ENCODE results near the gene XAGE1A.
"Not testable (repeated sequence)": the region's sequence is repeated elsewhere in the genome, so short reads cannot be mapped to it uniquely, and the experiment has no call there.

XAGE1A gene, protein sequence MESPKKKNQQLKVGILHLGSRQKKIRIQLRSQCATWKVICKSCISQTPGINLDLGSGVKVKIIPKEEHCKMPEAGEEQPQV

DNA sequence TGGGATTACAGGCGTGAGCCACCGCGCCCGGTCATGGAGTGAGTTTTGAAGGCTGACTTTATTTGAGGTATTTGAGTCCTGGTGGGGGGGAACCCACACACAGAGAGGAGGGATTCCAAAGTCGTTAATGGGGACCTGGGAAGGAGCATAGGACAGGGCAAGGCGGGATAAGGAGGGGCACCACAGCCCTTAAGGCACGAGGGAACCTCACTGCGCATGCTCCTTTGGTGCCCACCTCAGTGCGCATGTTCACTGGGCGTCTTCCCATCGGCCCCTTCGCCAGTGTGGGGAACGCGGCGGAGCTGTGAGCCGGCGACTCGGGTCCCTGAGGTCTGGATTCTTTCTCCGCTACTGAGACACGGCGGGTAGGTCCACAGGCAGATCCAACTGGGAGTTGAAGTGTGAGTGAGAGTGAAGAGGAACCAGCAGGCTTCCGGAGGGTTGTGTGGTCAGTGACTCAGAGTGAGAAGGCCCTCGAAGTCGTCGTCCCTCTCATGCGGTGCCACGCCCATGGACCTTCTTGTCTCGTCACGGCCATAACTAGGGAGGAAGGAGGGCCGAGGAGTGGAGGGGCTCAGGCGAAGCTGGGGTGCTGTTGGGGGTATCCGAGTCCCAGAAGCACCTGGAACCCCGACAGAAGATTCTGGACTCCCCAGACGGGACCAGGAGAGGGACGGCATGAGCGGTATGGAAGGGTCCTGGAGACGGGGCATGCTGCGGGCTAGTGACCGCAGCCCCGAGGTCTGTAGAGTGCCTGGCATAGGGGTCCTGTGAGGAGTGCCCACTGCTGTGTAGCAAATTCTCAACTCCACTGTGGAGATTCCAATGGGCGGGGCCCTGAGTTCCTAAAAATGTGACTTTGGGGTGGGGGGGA, at the start of gene XAGE1A:
Gene XAGE1A, plus strand, starts transcription at position 264 of the 874 bp plus-strand sequence. CDS start 1,554 bp downstream, outside the sequence.
- DNase-seq (ENCODE audit: low read depth in 3 of 3) = not testable (repeated sequence)

DNA sequence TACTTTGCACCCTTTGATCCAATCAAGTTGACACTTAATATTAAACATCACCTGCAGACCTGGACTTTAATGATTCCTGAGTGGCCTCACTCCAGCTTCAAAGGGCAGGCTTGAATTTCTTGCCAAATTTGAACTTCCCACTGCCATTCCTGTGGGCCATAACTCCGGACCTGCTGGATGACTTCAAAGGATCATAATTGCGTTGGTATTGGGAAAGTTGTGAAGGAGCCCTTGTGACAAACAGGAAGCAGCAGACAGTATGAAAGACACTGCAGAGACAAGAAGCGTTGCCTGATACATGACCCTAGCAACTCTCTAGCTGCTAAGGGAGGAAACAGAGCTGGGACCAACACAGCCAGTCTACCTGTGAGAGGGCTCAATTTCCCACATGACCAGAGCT, 43.6 kb upstream of the XAGE1A start:
- not testable (repeated sequence) for DNase-seq (ENCODE audit: low read depth in 3 of 3)

DNA sequence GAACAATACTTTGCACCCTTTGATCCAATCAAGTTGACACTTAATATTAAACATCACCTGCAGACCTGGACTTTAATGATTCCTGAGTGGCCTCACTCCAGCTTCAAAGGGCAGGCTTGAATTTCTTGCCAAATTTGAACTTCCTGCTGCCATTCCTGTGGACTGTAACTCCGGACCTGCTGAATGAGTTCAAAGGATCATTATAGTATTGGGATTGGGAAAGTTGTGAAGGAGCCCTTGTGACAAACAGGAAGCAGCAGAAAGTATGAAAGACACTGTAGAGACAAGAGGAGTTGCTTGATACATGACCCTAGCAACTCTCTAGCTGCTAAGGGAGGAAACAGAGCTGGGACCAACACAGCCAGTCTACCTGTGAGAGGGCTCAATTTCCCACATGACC, 24.3 kb upstream of the XAGE1A start:
- DNase-seq (ENCODE audit: low read depth in 3 of 3) = not testable (repeated sequence)

DNA sequence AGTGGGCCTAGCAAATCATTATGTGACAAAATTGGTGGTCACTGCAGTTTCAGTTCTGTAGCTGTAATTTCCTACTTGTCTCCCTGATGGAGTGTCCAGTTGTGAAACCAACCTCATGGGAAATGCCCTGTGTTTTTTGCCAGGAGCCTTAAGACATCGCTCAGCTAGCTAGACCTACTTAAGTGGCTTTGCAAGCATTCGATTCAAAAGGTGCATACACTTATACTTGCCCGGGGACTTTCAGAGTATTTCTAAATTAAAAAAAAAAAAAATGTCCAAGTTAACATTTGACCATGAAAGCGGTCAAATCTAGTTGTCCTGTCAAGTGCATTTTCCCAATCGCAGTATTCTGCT, 788 bp downstream of the XAGE1A start:
- DNase-seq (ENCODE audit: low read depth in 3 of 3) = not testable (repeated sequence)

DNA sequence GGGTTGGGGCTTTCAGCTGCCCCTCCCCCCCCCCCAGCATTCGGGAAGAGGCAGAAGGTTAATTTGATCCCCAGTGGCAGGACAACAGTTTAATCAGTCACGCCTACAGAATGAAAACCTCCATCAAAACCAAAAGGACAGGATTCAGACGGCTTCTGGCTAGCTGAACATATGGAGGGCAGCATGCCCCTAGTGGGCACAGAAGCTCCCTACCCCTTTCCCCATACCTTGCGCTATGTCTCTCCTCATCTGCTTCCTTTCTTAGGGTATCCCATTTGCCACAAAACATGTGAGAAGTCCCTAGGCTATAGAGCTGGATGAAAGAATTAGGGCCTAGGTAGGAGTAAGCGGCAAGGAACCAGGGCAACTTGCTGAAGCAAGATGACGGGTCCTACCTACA, 5.8 kb downstream of the XAGE1A start:
- DNase-seq (ENCODE audit: low read depth in 3 of 3) = not testable (repeated sequence)

DNA sequence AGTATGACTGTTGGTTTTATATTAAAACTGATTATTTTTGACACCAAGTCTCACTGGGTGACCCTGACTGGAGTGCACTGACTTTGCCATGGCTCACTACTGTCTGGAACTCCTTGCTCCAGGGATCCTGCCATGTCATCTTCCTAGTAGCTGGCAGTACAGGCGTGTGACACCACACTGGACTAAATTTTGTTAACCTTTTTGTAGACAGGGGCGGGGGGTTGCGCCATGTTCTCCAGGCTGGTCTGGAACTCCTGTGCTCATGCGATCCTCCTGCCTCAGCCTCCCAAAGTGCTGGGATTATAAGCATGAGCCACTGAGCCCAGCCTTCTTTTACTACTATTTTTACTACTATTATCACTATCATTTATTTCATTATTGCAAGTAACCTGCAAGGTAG, 8.9 kb downstream of the XAGE1A start:
- no peak for DNase-seq (ENCODE audit: low read depth in 3 of 3)

DNA sequence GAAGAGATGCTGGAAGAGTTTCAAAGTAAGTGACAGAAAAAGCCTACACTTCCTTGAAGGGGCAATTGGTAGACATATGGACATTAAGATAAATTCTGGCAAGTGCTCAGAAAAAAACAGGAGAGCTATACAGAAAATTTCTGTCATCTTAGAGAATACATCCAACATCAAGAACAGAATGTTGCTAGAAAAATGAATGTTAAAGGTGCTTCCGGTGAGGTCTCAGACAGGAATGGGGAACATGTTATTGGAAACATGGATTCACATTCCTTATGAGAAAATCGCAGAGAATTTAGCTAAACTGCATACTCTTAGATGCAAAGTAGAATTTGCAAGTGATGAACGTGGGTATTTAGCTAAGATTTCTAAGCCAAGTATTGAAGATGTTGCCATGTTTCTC, 11.7 kb downstream of the XAGE1A start:
- DNase-seq (ENCODE audit: low read depth in 3 of 3) = no peak

DNA sequence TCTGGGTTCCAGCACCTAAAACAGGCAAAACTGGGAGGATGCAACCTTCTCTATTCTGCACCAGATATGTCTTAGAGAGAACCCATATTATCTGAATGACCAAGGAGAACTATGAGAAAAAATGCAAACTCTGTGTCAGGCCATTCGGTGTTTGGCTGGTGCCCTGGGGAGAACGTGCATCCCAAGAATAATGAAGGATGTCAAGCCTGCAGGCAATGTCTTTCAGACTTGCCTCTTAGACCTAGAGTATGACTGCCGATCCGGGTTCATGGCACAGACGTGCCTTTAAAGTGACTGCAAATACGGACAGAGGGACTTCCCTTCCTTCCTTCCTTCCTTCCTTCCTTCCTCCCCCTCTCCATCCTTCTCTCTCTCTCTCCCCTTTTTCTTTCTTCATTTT, 14.3 kb downstream of the XAGE1A start:
- no peak for DNase-seq (ENCODE audit: low read depth in 3 of 3)

DNA sequence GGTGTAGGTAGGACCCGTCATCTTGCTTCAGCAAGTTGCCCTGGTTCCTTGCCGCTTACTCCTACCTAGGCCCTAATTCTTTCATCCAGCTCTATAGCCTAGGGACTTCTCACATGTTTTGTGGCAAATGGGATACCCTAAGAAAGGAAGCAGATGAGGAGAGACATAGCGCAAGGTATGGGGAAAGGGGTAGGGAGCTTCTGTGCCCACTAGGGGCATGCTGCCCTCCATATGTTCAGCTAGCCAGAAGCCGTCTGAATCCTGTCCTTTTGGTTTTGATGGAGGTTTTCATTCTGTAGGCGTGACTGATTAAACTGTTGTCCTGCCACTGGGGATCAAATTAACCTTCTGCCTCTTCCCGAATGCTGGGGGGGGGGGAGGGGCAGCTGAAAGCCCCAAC, 15.5 kb downstream of the XAGE1A start:
- DNase-seq (ENCODE audit: low read depth in 3 of 3) = not testable (repeated sequence)

DNA sequence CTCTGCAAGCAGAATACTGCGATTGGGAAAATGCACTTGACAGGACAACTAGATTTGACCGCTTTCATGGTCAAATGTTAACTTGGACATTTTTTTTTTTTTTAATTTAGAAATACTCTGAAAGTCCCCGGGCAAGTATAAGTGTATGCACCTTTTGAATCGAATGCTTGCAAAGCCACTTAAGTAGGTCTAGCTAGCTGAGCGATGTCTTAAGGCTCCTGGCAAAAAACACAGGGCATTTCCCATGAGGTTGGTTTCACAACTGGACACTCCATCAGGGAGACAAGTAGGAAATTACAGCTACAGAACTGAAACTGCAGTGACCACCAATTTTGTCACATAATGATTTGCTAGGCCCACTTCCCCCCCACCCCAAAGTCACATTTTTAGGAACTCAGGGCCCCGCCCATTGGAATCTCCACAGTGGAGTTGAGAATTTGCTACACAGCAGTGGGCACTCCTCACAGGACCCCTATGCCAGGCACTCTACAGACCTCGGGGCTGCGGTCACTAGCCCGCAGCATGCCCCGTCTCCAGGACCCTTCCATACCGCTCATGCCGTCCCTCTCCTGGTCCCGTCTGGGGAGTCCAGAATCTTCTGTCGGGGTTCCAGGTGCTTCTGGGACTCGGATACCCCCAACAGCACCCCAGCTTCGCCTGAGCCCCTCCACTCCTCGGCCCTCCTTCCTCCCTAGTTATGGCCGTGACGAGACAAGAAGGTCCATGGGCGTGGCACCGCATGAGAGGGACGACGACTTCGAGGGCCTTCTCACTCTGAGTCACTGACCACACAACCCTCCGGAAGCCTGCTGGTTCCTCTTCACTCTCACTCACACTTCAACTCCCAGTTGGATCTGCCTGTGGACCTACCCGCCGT, 20.7 kb downstream of the XAGE1A start:
- not testable (repeated sequence) for DNase-seq (ENCODE audit: low read depth in 3 of 3)

DNA sequence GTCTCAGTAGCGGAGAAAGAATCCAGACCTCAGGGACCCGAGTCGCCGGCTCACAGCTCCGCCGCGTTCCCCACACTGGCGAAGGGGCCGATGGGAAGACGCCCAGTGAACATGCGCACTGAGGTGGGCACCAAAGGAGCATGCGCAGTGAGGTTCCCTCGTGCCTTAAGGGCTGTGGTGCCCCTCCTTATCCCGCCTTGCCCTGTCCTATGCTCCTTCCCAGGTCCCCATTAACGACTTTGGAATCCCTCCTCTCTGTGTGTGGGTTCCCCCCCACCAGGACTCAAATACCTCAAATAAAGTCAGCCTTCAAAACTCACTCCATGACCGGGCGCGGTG, 21.3 kb downstream of the XAGE1A start, which contains the start of gene XAGE1B:
Gene XAGE1B, minus strand, starts transcription at position 77 of the 339 bp plus-strand sequence. CDS start 1,536 bp downstream, outside the sequence.
- not testable (repeated sequence) for DNase-seq (ENCODE audit: low read depth in 3 of 3)

DNA sequence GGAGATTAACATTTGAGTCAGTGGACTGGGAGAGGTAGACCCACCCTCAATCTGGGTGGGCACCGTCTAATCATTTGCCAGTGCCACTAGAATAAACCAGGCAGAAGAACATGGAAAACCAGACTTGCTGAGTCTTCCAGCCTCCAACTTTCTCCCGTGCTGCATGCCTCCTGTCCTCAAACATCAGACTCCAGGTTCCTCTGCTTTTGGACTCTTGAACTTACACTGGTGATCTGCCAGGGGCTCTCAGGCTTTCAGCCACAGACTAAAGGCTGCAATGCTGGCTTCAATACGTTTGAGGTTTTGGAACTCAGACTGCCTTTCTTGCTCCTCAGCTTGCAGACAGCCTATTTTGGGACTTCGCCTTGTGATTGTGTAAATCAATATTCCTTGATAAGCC, 45.4 kb downstream of the XAGE1A start:
- not testable (repeated sequence) for DNase-seq (ENCODE audit: low read depth in 3 of 3)

DNA sequence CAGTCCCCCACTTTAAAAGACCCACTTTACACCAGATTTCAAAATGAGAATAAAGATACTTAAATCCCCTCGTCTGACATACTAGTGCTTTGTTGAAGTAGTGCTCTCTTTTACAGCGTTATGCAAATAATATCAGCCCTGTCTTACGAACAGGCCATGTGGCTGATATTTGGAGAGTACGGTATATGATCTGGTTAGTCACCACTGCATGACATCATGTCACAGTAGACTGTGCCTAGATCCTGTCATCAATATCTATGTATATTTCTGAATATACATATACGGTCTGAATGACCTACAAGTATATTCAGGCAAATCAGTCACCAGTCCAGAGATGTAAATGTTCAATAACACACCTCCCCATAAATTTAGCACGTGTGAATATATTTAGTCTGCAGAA, 46.7 kb downstream of the XAGE1A start:
- DNase-seq (ENCODE audit: low read depth in 3 of 3) = no peak

DNA sequence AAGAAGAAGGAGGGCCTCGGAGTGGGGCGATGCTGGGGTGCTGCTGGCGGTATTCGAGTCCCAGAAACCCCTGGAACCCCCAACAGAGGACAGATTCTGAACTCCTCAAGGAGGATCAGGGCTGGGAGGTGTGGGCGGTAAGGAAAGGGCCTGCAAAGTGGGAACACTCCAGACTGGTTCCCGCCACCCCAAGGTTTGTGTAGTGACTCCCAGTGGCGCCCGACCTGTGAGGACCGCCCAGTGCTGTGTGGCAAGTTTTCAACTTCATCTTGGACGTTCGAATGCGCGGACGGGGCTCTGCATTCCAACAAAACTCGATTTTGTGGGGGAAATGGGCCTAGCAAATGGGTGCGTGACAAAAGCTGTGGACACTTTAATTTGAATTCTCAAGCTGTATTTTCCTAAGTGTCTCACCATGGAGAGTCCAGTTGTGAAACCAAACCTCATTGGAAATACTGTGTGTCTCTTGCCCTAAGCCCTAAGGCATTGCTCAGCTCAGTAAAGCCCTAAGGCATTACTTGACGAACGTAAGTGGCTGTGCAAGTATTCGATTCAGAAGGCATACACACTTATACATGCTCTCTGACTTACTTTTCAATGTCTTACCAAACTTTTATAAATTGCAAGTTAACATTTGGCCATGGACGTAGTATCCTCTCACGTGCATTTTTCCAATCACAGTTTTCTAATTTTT, 48.7 kb downstream of the XAGE1A start:
- no peak for DNase-seq (ENCODE audit: low read depth in 3 of 3)

DNA sequence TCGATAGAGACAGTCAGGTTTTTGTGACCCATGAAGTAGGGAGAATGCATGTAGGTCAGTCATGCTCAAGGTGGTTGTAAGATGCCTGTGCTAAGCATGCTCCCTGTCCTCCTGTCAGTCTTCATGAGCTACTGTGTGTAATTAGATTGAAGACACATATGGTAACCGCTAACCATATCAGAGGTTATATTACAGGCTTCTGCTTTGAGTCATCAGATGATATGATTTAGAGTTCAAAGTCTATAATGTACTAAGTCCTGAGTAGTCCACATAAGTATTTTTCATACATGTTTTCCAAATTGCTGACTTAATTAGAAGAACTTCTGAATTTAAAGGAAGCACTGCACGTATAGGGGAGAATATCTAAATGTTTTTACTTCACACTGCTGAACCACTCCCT, 53.2 kb downstream of the XAGE1A start:
- not testable (repeated sequence) for DNase-seq (ENCODE audit: low read depth in 3 of 3)

Measured in stimulated activated CD4-positive, alpha-beta T cell treated with anti-CD3 and anti-CD28 coated beads, TNF-alpha, amount 100 ng/mL, for 24 hours (primary cell).